Upper lobe of right lung (tissue), 1 donor: Measurements from ENCODE around the gene CAPN10. TPM values are rescaled to one million over a fixed set of nuclear protein-coding genes. Genes with fewer than 3 reads are reported as not detected.

ENCODE experiments used
- ATAC-seq: fragments of 200-7000 bp; cut with Tn5 transposase; one replicate; pipeline ENCODE4 v1.9.1; 2020; ENCODE audit warnings: mild to moderate bottlenecking, moderate library complexity
- DNase-seq: peaks from one replicate; pipeline ENCODE4 v3.0.0-alpha.2; 2020
- H3K27ac ChIP-seq: fragments of 200-600 bp; one replicate; pipeline ENCODE4 v1.8.0; 2022
- H3K27me3 ChIP-seq: fragments of 200-600 bp; one replicate; pipeline ENCODE4 v1.8.0; 2022; ENCODE audit warnings: mild to moderate bottlenecking
- H3K36me3 ChIP-seq: fragments of 200-600 bp; one replicate; pipeline ENCODE4 v1.8.0; 2022
- H3K4me1 ChIP-seq: fragments of 200-600 bp; one replicate; pipeline ENCODE4 v1.8.0; 2022
- H3K4me3 ChIP-seq: fragments of 200-600 bp; one replicate; pipeline ENCODE4 v1.8.0; 2022; ENCODE audit warnings: mild to moderate bottlenecking
- H3K9me3 ChIP-seq: fragments of 200-600 bp; one replicate; pipeline ENCODE4 v1.8.0; 2022
- intact Hi-C: fragments of 100-400 bp; cut with DNase I; formaldehyde crosslinking; loops from one replicate; pipeline ENCODE4 v1.11.0; 2022
- total RNA-seq: library from RNA; stranded (reverse); fragmentation: NEBNext Ultra II Directional; extraction: Animal tissue kit (Norgen Biotek cat#: 25700); gene quantifications from one replicate; pipeline ENCODE4 v1.2.1, GENCODE V29; 2021
- TF ChIP-seq, protein P1 (sequence below): fragments of 200-600 bp; IDR thresholded peaks from one replicate; pipeline ENCODE4 v1.8.0; 2022; ENCODE audit warnings: antibody characterized with exemption
- donor health status: DM: no; HTN: yes; CAD: no; lungs with severe emphysema.

The CAPN10 gene
- total RNA-seq, 1 donor from 2014 or later = 31.8 TPM

DNA sequence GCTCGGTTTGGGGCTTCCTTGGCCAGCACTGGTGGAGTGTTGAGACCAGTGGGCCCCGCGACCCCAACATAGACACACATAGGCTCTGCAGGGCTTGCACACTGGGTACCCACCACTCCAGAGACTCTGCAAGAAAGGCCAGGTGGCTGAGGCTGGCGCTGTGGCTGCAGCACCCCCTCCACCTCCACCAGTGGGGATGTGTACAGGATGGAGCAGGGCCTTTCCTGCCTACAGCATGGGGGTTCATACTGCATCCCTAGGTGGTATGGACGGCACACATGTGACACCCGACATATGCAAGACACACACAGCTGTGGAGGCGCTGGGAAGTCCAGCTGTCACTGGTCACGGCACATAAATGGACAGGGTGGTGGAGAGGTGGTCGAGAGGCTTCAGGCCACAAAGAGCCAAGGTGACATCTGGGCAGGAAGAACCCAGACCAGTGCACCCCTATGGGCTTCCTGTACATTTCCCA is 17.0 kb upstream of the CAPN10 start:
- no peak for ATAC-seq
- Histone ChIP-seq H3K4me3 (peak overlapping the region; percentile 78), H3K27me3 (no peaks in the 10 kb centered on the region), H3K9me3 (no peaks in the 10 kb centered on the region), H3K36me3 (peaks cover 19% of the 10 kb centered on the region), H3K27ac (peak overlapping the region; percentile 83), H3K4me1 (peaks cover 50% of the 10 kb centered on the region)
- intact Hi-C loops = no loop called here
- DNase-seq = peak; percentile 64
- TF ChIP-seq, protein P1, sequence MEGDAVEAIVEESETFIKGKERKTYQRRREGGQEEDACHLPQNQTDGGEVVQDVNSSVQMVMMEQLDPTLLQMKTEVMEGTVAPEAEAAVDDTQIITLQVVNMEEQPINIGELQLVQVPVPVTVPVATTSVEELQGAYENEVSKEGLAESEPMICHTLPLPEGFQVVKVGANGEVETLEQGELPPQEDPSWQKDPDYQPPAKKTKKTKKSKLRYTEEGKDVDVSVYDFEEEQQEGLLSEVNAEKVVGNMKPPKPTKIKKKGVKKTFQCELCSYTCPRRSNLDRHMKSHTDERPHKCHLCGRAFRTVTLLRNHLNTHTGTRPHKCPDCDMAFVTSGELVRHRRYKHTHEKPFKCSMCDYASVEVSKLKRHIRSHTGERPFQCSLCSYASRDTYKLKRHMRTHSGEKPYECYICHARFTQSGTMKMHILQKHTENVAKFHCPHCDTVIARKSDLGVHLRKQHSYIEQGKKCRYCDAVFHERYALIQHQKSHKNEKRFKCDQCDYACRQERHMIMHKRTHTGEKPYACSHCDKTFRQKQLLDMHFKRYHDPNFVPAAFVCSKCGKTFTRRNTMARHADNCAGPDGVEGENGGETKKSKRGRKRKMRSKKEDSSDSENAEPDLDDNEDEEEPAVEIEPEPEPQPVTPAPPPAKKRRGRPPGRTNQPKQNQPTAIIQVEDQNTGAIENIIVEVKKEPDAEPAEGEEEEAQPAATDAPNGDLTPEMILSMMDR = no peak

DNA sequence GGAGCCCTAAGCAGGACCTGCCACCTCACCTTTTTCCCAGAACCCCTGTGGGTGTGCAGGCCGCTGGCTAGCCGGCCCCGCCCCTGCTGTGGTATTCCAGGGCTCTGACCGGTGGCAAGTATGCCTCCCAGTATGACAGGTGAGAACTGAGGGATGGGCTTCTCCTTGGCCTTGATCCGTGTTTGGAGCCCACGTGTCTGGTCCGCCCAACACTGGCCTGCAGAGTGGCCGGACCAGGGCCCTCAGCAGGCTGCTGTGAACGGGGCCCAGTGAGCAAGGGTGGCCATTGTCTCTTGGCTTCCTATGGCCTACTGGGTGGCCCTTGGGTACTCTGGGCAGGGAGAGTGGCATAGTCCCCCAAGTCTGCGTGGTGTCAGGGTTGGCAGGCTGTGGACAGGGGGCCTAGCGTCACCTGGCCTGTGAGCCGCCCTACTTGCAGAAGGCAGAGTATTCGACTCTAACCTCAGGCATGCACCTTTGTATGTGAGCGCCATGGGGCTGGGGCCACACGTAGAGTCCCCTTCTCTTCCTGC is 16.5 kb upstream of the CAPN10 start:
- Histone ChIP-seq H3K27me3 (no peaks in the 10 kb centered on the region), H3K36me3 (peaks cover 24% of the 10 kb centered on the region), H3K27ac (peak overlapping the region; percentile 83), H3K4me3 (peak overlapping the region; percentile 78), H3K4me1 (peaks cover 45% of the 10 kb centered on the region), H3K9me3 (no peaks in the 10 kb centered on the region)
- DNase-seq (peak; percentile 65), ATAC-seq (no peak)
- intact Hi-C loops = no loop called here
- TF ChIP-seq, protein P1 = no peak

GRCh38 chr2:240570531-240571313 is 15.8 kb upstream of the CAPN10 start:
- Histone ChIP-seq H3K36me3 (peaks cover 31% of the 10 kb centered on the region), H3K9me3 (no peaks in the 10 kb centered on the region), H3K27ac (no peak overlapping the region), H3K4me3 (no peak overlapping the region), H3K4me1 (peaks cover 38% of the 10 kb centered on the region), H3K27me3 (no peaks in the 10 kb centered on the region)
- peak; percentile 60 for DNase-seq
- TF ChIP-seq, protein P1 = no peak
- intact Hi-C loops = no loop called here
- ATAC-seq = no peak

DNA sequence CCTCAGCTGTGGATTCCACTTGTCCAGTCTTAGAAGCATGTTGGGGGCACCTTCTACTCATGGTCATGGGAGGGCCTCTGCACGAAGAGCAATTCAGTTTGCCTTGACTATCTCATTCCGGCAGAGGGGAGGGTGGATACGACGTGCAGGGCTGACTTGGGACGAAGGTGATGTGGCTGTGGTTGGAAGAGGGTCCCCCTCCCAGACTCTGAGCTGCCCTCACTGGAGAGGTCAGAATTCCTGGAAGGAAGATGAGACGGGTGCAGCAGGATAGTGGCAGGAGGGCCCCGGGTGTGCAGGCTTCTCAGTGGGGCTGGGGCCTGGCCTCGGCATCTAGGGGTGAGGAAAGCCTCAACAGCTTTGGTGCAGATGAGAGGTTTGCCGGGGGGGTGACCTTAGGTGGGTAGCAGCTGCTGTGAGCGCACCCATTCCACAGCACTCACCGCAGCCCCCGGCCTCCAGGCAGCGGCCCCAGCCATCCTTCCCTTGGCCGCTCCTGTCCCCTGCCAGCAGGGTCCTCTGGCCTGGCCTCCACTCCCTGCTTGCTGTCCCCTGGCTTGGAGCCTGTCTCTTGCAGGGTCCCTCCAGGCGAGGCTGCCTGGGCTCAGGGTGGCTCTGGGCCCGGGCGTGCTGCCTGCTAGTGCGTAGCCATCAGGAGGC is 15.1 kb upstream of the CAPN10 start:
- DNase-seq (peak; percentile 40), ATAC-seq (no peak)
- intact Hi-C loops = no loop called here
- TF ChIP-seq, protein P1 = no peak
- H3K27me3 ChIP-seq = no peaks in the 10 kb centered on the region
- peaks cover 37% of the 10 kb centered on the region for H3K36me3 ChIP-seq
- H3K4me1 ChIP-seq = peaks cover 32% of the 10 kb centered on the region
- no peak overlapping the region for H3K27ac ChIP-seq
- no peaks in the 10 kb centered on the region for H3K9me3 ChIP-seq
- H3K4me3 ChIP-seq = no peak overlapping the region

GRCh38 chr2:240572141-240573031 is 14.1 kb upstream of the CAPN10 start:
- Histone ChIP-seq H3K27ac (no peak overlapping the region), H3K27me3 (no peaks in the 10 kb centered on the region), H3K9me3 (no peaks in the 10 kb centered on the region), H3K4me3 (no peak overlapping the region), H3K4me1 (peaks cover 23% of the 10 kb centered on the region), H3K36me3 (peaks cover 47% of the 10 kb centered on the region)
- TF ChIP-seq, protein P1 = no peak
- no peak for ATAC-seq
- DNase-seq = peak; percentile 63
- intact Hi-C loops = no loop called here
